GM12801 (cell line): ENCODE measurements around the gene PFN1.

Source experiments
- TF ChIP-seq, protein P1 (sequence below): IDR thresholded peaks from one replicate; pipeline ENCODE4 v1.5.1; 2011; ENCODE audit warnings: control low read depth; ENCODE audit not compliant: insufficient read length; ENCODE audit errors: extremely low read depth

The PFN1 gene

DNA sequence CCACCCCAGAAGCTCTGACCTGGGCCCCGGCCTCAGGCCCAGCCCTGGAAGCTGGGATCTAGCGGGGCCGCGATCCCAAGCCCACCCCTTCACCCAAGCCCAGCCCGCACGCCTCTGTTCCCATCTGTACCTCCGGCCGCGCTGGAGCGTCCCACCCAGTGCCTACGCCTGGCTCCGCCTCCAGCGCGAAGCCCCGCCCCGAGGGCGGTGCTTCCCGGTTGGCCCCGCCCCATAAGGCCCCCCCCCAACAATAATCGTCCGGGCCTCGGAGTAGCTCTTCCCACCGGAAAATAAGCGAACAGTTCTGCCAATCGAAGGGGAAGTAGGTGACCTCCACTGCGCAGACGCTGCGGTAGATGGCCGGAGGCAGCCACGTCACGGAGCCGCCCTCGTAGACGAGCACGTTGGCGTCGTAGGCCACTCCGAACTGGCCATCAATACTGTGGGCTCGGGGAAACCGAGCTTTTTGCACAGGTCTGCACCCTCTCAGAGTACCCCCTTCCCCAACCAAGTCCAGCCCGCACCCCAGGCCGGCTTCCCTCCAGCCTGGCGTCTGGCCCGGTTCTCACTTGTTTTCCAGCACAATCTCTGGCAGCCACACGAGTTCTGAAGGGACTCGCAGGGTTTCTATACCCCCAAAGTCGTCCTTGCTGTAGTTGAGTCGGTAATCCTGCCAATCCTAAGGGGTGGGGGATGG, 46.5 kb downstream of the PFN1 start:
- TF ChIP-seq, protein P1, sequence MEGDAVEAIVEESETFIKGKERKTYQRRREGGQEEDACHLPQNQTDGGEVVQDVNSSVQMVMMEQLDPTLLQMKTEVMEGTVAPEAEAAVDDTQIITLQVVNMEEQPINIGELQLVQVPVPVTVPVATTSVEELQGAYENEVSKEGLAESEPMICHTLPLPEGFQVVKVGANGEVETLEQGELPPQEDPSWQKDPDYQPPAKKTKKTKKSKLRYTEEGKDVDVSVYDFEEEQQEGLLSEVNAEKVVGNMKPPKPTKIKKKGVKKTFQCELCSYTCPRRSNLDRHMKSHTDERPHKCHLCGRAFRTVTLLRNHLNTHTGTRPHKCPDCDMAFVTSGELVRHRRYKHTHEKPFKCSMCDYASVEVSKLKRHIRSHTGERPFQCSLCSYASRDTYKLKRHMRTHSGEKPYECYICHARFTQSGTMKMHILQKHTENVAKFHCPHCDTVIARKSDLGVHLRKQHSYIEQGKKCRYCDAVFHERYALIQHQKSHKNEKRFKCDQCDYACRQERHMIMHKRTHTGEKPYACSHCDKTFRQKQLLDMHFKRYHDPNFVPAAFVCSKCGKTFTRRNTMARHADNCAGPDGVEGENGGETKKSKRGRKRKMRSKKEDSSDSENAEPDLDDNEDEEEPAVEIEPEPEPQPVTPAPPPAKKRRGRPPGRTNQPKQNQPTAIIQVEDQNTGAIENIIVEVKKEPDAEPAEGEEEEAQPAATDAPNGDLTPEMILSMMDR, result no peak

DNA sequence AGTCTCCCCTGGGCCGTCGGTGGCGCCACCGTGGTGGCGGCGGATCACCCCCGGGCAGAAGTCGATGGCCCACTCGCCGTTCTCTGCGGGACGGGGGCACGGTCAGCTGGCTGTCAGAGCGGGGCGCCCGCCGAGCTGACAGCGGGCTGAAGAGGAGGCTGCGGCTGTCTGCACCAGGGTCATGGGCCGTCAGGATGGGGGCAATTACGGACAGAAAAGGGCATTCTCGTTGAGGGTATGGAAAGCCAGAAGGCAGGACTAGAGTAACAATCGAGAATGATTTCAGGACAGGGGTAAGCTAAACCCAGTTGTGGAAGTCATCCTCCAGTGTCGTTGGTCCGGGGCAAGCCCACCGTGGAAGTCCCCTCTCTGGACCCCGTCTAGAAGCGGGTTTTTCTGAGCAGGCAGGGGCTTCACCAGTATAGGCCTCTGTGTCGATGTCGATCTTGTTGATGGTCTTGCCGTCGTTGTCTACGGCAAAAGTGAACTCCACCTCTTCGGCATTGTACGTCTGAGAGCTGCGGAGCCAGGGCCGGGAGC, 47.2 kb downstream of the PFN1 start:
- TF ChIP-seq, protein P1, result no peak

DNA sequence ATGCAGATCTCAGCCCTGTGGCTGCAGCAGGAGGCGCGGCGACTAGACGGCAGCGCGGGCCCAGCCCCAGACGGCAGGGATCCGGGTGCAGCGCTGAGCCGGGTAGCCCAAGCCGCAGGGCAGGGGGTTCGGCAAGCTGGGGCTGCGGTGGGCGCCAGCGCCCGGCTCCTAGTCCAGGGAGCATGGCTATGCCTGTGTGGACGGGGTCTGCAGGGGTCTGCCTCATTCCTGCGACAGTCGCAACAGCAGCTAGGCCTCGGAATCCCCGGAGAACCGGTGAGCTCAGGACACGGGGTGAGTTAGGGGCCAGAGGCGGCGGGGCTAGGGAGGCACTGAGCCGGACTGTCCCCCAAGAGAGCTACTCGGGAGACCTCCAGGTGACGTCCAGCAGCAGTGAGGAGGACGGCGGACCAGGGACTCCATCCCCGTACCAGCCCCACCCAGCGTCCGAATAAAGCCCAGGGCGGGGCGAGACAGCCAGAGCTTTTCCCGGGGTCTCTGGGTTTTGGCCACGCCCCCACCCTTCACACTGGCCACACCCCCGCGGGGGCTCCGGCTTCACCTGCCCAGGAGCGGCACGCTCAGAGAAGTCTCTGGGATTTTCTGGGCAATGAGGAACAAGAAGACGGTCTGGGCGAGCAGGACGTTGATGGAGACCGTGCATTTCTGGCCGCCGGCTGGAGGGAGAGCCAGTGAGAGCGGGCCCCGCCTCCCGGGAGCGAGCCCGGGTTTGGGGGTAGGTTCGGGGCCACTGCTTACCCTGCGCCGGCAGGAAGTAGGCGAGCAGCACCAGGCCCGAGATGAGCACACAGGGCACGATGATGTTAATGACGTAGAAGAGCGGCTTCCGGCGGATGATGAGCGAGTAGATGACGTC, 47.9 kb downstream of the PFN1 start:
- TF ChIP-seq, protein P1, result no peak

DNA sequence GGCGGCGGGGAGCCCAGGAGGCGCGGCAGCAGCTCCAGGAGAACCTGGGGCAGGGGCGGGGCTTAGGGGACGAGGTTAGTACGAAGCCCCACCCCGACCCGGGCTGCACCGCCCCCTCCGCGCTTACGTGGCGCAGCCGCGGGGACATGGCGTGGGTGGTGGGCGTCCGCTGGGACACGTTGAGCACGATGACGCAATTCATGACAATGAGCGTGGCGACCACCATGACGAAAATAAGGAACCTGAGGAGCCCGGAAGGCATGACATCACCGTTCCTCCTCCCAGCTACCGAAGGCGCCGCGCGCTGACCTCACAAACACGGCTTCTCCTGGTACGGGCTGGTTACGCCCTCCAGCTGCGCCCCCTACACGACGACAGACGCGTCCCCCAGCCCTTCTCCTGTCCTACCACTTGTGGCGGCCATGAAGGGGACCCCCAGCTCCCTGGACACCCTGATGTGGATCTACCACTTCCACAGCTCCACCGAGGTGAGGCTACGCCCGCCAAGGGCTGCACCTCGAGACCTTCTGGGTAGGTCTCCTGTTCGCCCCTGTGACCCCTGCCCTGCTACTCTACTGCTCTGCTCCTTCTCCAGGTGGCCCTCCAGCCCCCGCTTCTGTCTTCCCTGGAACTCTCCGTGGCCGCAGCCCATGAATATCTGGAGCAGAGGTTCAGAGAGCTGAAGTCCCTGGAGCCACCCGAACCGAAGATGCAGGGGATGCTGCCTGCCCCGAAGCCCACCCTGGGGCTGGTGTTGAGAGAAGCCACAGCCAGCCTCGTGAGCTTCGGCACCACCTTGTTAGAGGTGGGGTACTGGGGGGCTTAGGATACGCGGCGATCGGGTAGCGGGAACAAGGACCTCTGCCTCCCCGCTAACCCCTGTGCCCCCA, 48.7 kb downstream of the PFN1 start, which contains the start of gene C17orf107:
TSS of gene C17orf107 (plus strand) at position 196 of the 890 bp plus-strand sequence. CDS start at position 423, 227 bp downstream.
- TF ChIP-seq, protein P1, result no peak

DNA sequence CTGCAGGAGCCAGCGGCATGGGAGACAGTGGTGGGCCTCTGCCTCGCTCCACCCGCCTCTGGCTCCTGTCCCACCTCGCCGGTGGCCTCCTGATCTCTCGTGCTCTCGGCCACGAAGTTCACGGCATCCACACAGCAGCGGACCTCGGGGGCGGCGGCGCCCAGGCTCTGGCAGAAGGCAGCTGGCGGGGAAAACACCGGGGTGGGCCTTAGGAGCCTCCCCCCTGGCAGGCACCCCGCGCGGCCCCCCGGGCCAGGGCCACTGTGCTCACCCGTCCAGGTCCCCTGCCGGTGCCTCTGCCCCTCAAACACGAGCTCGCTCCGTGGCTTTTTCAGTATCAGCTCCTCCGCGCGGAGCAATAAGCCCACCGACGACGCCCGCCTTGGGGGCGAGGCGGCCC, 49.4 kb downstream of the PFN1 start:
- TF ChIP-seq, protein P1, result no peak

DNA sequence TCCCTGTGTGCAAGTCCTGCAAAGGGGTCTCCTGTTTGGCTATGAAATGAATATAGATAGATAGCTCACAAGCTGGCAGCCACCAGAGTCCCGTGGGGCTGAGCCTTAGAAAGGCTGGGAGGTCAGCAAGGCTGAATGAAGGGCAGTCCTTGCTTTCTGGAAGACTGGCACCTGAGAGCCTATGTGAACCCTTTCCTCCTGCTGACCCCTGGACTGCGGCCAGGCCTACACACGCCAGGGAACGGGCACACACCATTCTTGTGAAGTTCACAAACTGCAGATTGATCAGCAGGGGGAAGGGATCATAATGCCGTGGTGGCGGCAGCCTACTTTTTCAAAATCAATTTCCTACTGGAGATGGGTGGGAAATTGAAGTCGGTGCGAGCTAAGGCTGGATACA, 50.0 kb downstream of the PFN1 start:
- TF ChIP-seq, protein P1, result no peak
